Mucosa of descending colon (tissue), 3 donors: ENCODE measurements around the gene PRMT6. TPM values are rescaled to one million over a fixed set of nuclear protein-coding genes. Genes with fewer than 3 reads are reported as not detected.

Experiments used
- ATAC-seq: fragments of 200-7000 bp; cut with Tn5 transposase; one replicate; pipeline ENCODE4 v1.9.1; 2020; ENCODE audit warnings: mild to moderate bottlenecking, moderate library complexity
- DNase-seq, 3 donors: peaks; one replicate each; pipeline ENCODE4 v3.0.0-alpha.2; 2020
- H3K36me3 ChIP-seq: fragments of 200-600 bp; one replicate; pipeline ENCODE4 v1.8.0; 2021; ENCODE audit warnings: low read depth, mild to moderate bottlenecking
- H3K4me1 ChIP-seq: fragments of 200-600 bp; one replicate; pipeline ENCODE4 v1.8.0; 2021; ENCODE audit warnings: low read depth, mild to moderate bottlenecking
- H3K4me3 ChIP-seq: fragments of 200-600 bp; one replicate; pipeline ENCODE4 v1.8.0; 2021; ENCODE audit warnings: mild to moderate bottlenecking
- H3K9me3 ChIP-seq: fragments of 200-600 bp; one replicate; pipeline ENCODE4 v1.8.0; 2021; ENCODE audit warnings: mild to moderate bottlenecking
- intact Hi-C, 2 donors: fragments of 100-400 bp; cut with DNase I in 1 of 2; cut with micrococcal nuclease in 1 of 2; formaldehyde crosslinking; loops; one replicate each; pipeline versions ENCODE4 v1.11.0 to v1.11.1; 2022; cut with DNase I, micrococcal nuclease
- long read RNA-seq, 2 donors: library from polyadenylated mRNA; unstranded; transcript quantifications; one replicate each; pipeline ENCODE4 v2.0.0, GENCODE V29; 2019 to 2021
- total RNA-seq, 3 donors: library from RNA; stranded (reverse); fragmentation: NEBNext Ultra II Directional in 2 of 3; extraction: Animal tissue kit (Norgen Biotek cat#: 25700) in 2 of 3; gene quantifications; one replicate each; pipeline versions ENCODE4 v1.2.1 to v1.2.4, GENCODE V29; 2021 to 2023
- TF ChIP-seq, protein P1 (sequence below): fragments of 200-600 bp; IDR thresholded peaks from one replicate; pipeline ENCODE4 v1.8.0; 2022; ENCODE audit warnings: antibody characterized with exemption, mild to moderate bottlenecking
- donor health status: DM: no; HTN: no; CAD: no; lungs with moderate emphysema.
- donor health status: DM: no; HTN: no; CAD: no.
- donor health status: DM: no; HTN: yes; CAD: no.

The PRMT6 gene
- total RNA-seq, result 10 to 100 TPM in 2 of 3 donors, 1 to 10 TPM in 1; 9.5 to 13.7 (median 12.1) TPM
- long read RNA-seq, donor 1, transcript PRMT6-201 (1 exons, 2,616 nt), result major isoform, 24 of 27 reads
- long read RNA-seq, donor 1, partial matches to known transcripts, result 0 of 27 reads
- long read RNA-seq, donor 1, other reads (novel, unspliced or antisense), result 0 of 27 reads
- long read RNA-seq, donor 2, transcript PRMT6-201 (1 exons, 2,616 nt), result major isoform, 13 of 13 reads
- long read RNA-seq, donor 2, partial matches to known transcripts, result 0 of 13 reads
- long read RNA-seq, donor 2, other reads (novel, unspliced or antisense), result 0 of 13 reads

DNA sequence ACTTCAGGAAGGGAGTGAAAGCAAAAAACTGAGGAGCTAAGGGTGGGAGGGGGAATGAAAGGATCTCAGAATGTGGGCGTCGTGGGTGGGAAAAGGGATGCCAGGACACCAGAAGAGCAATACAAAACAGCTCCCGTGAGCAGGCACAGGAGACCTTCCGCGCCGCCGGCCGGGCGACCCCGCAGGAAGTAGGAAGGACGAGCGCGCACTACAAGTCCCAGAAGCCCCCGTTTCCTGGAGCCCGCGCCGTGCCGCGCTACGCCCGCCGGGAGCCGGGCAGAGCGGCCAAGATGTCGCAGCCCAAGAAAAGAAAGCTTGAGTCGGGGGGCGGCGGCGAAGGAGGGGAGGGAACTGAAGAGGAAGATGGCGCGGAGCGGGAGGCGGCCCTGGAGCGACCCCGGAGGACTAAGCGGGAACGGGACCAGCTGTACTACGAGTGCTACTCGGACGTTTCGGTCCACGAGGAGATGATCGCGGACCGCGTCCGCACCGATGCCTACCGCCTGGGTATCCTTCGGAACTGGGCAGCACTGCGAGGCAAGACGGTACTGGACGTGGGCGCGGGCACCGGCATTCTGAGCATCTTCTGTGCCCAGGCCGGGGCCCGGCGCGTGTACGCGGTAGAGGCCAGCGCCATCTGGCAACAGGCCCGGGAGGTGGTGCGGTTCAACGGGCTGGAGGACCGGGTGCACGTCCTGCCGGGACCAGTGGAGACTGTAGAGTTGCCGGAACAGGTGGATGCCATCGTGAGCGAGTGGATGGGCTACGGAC lies at the start of gene PRMT6:
Gene PRMT6 (plus strand): TSS at position 249 of the 771 bp plus-strand sequence. CDS start 42 bp downstream, at position 291.
- peaks cover 9% of the 10 kb centered on the region for H3K4me1 ChIP-seq
- intact Hi-C loops, result no loop called here
- H3K9me3 ChIP-seq, result no peaks in the 10 kb centered on the region
- ATAC-seq, result peak; percentile 96
- TF ChIP-seq, protein P1, sequence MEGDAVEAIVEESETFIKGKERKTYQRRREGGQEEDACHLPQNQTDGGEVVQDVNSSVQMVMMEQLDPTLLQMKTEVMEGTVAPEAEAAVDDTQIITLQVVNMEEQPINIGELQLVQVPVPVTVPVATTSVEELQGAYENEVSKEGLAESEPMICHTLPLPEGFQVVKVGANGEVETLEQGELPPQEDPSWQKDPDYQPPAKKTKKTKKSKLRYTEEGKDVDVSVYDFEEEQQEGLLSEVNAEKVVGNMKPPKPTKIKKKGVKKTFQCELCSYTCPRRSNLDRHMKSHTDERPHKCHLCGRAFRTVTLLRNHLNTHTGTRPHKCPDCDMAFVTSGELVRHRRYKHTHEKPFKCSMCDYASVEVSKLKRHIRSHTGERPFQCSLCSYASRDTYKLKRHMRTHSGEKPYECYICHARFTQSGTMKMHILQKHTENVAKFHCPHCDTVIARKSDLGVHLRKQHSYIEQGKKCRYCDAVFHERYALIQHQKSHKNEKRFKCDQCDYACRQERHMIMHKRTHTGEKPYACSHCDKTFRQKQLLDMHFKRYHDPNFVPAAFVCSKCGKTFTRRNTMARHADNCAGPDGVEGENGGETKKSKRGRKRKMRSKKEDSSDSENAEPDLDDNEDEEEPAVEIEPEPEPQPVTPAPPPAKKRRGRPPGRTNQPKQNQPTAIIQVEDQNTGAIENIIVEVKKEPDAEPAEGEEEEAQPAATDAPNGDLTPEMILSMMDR, result no peak
- no peaks in the 10 kb centered on the region for H3K36me3 ChIP-seq
- H3K4me3 ChIP-seq, result peak within 1 kb of the TSS; percentile 51
- DNase-seq, result peak; percentile 84 to 91 (median 90)

DNA sequence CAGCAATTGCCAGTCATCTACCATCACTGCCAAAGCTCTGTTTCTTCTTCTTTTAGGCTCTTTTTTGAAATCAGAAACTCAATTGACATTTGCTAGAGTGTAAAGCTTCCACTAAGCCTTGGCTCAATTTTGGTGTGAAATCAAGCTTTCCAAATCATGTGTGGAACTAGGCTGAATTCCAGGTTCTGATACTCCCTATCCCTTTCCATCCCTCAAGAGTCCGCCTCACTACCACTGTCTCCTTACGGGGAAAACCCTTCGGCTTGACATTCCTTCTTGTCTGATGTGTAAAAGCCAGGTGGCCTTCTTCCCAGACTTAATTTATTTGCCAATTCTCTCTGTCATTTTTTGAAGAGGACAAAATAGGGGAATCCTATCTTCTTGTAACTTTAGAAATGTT lies 47.2 kb upstream of the PRMT6 start:
- no peak for ATAC-seq
- no peaks in the 10 kb centered on the region for H3K9me3 ChIP-seq
- DNase-seq, result no peak
- no peak overlapping the region for H3K4me3 ChIP-seq
- TF ChIP-seq, protein P1, result no peak
- H3K36me3 ChIP-seq, result no peaks in the 10 kb centered on the region
- H3K4me1 ChIP-seq, result no peaks in the 10 kb centered on the region
- intact Hi-C loops, result no loop called here

DNA sequence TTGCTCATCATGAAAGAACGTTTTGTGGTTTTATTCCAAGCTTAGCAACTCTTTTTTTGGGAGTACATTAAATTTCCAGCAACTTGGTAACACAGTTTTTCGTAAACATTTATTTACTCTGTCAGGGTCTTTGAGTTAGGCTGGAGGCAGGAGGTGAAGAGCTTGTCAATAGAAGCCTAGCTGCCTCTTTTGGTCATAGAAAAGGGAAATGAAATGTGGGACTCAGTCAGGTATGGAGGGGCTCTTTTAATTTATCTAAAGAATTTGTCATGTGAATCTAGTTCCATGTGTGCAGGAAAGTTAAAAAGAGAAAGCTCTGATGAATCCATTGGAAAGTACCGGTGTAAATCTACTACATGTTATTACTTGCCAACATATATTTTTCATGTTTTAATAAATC lies 45.9 kb upstream of the PRMT6 start:
- intact Hi-C loops, result no loop called here
- DNase-seq (no peak), ATAC-seq (no peak)
- no peaks in the 10 kb centered on the region for H3K9me3 ChIP-seq
- no peak overlapping the region for H3K4me3 ChIP-seq
- H3K4me1 ChIP-seq, result no peaks in the 10 kb centered on the region
- TF ChIP-seq, protein P1, result no peak
- H3K36me3 ChIP-seq, result no peaks in the 10 kb centered on the region

DNA sequence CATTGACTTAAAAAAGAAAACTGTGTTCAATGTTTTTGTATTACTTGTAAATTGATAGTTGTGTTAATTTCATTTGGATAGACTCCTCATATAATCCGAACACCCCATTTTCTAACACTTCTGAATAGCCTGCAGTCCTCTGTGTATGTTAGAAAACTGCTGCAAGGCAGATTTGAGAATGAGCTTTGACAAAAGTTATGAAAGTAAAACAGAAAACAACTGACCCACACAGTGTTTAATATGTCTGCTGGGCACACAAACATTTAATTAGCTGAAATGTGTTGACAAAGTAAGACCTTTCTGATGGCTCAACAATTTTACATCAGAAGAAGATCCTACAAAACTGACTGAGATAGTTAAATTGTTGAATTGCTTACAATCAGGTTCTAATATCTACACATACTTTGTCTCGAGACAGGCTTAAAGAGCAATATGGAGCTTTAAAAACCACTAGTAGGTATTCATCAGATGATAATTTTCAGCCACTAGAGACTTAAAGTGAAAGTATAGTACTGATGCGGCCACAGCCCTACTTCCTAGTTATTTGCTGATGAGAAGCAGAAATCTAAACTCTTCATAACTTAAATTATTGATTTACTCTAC lies 40.0 kb upstream of the PRMT6 start:
- no peaks in the 10 kb centered on the region for H3K36me3 ChIP-seq
- DNase-seq (no peak), ATAC-seq (no peak)
- H3K4me3 ChIP-seq, result no peak overlapping the region
- H3K4me1 ChIP-seq, result no peaks in the 10 kb centered on the region
- H3K9me3 ChIP-seq, result no peaks in the 10 kb centered on the region
- intact Hi-C loops, result no loop called here
- TF ChIP-seq, protein P1, result no peak

DNA sequence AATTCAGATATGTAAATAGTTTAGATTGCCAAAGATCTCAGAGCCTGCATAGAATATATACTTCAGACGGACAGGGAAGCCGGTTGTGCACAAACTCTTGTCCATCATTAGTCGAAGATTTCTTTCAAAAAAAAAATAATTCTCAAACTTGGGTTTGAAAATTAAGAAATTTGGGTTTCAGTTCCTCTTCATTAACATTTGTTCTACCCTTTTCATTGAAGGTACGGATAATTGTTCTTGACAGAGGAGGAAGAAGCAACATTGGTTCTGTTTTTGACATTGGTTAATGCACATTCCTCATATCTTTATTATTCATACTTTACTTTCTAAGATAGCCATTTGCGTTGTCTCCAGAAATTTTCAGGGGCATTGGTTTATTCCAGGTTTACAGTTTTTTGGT lies 38.0 kb upstream of the PRMT6 start:
- H3K4me3 ChIP-seq, result no peak overlapping the region
- no peaks in the 10 kb centered on the region for H3K36me3 ChIP-seq
- no peaks in the 10 kb centered on the region for H3K4me1 ChIP-seq
- TF ChIP-seq, protein P1, result no peak
- intact Hi-C loops, result no loop called here
- ATAC-seq (no peak), DNase-seq (no peak)
- H3K9me3 ChIP-seq, result no peaks in the 10 kb centered on the region
